GM12891 (cell line): Measurements from ENCODE around the gene PCDHGA11.

Source experiments
- DNase-seq: peaks from one replicate; pipeline ENCODE4 v3.0.0; 2011; ENCODE audit warnings: low spot score; ENCODE audit not compliant: insufficient read length
- FAIRE-seq: peaks from 2 replicates; lab custom pipeline; 2011; peaks lifted over from hg19 to GRCh38; lab: Jason Lieb, UNC
- PAX5 ChIP-seq: IDR thresholded peaks from 2 replicates; pipeline ENCODE4 v1.6.1; 2011; ENCODE audit warnings: low read length, moderate library complexity, mild to moderate bottlenecking; ENCODE audit not compliant: insufficient read depth, severe bottlenecking
- POLR2A ChIP-seq: IDR thresholded peaks from 2 replicates; pipeline ENCODE4 v1.6.1; 2011; ENCODE audit warnings: low read depth, low read length, control low read depth
- POLR2AphosphoS5 ChIP-seq: IDR thresholded peaks from 2 replicates; pipeline ENCODE4 v1.6.1; 2011; ENCODE audit warnings: low read depth, low read length, control low read depth
- POU2F2 ChIP-seq: IDR thresholded peaks from 2 replicates; pipeline ENCODE4 v1.6.1; 2011; ENCODE audit warnings: low read depth, mild to moderate bottlenecking, control low read depth, low read length, moderate library complexity
- SPI1 ChIP-seq: IDR thresholded peaks from 2 replicates; pipeline ENCODE4 v1.6.1; 2011; ENCODE audit warnings: low read depth, low read length, control low read depth
- TAF1 ChIP-seq: IDR thresholded peaks from 2 replicates; pipeline ENCODE4 v1.6.1; 2011; ENCODE audit warnings: low read depth, low read length, control low read depth

PCDHGA11 gene

GRCh38 chr5:141437221-141437620 lies 16.4 kb downstream of the PCDHGA11 start:
- no peak for FAIRE-seq
- DNase-seq: no peak
- TF ChIP-seq TAF1: no peak
- no peak for TF ChIP-seq SPI1
- no peak for TF ChIP-seq POU2F2
- no peak for TF ChIP-seq POLR2A
- no peak for TF ChIP-seq POLR2AphosphoS5
- no peak for TF ChIP-seq PAX5

- no peak for FAIRE-seq
These were observed 18.7 kb downstream of the PCDHGA11 start for GRCh38 chr5:141439411-141440141.

GRCh38 chr5:141440341-141440740 lies 19.5 kb downstream of the PCDHGA11 start:
- DNase-seq: no peak
- TF ChIP-seq PAX5 (no peak), POLR2AphosphoS5 (no peak), SPI1 (no peak), POU2F2 (no peak), TAF1 (no peak), POLR2A (no peak)
- FAIRE-seq: no peak

More at GRCh38 chr5:141439411-141440141, 18.7 kb downstream of the PCDHGA11 start:
- TF ChIP-seq POU2F2: no peak
- no peak for TF ChIP-seq PAX5
- TF ChIP-seq SPI1: no peak
- no peak for TF ChIP-seq POLR2AphosphoS5
- no peak for TF ChIP-seq TAF1
- TF ChIP-seq POLR2A: no peak
- DNase-seq: no peak

- no peak for DNase-seq
- no peak for FAIRE-seq
- TF ChIP-seq POLR2AphosphoS5: no peak
- no peak for TF ChIP-seq POU2F2
- TF ChIP-seq SPI1: no peak
- TF ChIP-seq PAX5: no peak
- TF ChIP-seq TAF1: no peak
- TF ChIP-seq POLR2A: no peak
These were observed 20.8 kb downstream of the PCDHGA11 start for GRCh38 chr5:141441571-141442170.

GRCh38 chr5:141465351-141465750 lies 44.5 kb downstream of the PCDHGA11 start:
- TF ChIP-seq POLR2AphosphoS5 (no peak), SPI1 (no peak), TAF1 (no peak), POLR2A (no peak), POU2F2 (no peak), PAX5 (no peak)
- no peak for FAIRE-seq
- DNase-seq: no peak
